LNCAP (cell line): ENCODE results near the gene MYH14.

Source experiments
- TF ChIP-seq, protein P1 (sequence below): fragments of 450-650 bp; IDR thresholded peaks from 2 replicates; pipeline ENCODE4 v1.5.1; 2017; ENCODE audit warnings: mild to moderate bottlenecking

The MYH14 gene

DNA sequence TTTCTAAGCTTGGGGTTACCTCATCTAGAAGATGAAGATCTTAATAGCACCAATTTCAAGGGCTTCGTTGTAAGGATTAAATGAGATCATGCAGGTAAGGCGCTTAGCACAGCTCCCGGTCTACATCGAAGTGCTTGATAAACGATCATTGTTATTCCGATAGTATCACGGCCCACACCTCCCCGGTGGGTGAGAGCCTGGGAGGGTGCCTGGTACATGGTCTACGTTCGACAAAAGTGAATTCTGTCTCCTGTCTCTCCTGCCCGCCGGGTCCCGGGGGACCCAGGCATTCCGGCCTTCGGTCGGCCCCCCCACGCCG lies 501 bp upstream of the MYH14 start:
- TF ChIP-seq, protein P1, sequence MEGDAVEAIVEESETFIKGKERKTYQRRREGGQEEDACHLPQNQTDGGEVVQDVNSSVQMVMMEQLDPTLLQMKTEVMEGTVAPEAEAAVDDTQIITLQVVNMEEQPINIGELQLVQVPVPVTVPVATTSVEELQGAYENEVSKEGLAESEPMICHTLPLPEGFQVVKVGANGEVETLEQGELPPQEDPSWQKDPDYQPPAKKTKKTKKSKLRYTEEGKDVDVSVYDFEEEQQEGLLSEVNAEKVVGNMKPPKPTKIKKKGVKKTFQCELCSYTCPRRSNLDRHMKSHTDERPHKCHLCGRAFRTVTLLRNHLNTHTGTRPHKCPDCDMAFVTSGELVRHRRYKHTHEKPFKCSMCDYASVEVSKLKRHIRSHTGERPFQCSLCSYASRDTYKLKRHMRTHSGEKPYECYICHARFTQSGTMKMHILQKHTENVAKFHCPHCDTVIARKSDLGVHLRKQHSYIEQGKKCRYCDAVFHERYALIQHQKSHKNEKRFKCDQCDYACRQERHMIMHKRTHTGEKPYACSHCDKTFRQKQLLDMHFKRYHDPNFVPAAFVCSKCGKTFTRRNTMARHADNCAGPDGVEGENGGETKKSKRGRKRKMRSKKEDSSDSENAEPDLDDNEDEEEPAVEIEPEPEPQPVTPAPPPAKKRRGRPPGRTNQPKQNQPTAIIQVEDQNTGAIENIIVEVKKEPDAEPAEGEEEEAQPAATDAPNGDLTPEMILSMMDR, result no peak

DNA sequence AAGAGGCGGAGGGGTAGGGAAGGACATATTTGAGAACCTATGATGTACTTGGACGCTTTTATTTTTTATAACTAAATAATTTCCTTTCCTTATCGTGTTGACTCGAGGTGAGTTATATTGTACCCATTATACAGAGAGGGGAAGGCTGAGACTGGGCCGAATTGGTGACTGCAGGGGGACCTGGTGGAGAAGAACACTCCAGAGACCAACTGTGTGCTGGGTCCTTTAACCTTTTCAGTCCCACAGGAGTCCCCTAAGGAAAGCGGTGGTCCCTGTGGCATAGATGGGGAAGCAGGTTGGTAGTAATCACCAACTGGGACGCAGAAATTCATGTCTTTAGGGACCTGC lies 633 bp downstream of the MYH14 start:
- TF ChIP-seq, protein P1, result no peak

DNA sequence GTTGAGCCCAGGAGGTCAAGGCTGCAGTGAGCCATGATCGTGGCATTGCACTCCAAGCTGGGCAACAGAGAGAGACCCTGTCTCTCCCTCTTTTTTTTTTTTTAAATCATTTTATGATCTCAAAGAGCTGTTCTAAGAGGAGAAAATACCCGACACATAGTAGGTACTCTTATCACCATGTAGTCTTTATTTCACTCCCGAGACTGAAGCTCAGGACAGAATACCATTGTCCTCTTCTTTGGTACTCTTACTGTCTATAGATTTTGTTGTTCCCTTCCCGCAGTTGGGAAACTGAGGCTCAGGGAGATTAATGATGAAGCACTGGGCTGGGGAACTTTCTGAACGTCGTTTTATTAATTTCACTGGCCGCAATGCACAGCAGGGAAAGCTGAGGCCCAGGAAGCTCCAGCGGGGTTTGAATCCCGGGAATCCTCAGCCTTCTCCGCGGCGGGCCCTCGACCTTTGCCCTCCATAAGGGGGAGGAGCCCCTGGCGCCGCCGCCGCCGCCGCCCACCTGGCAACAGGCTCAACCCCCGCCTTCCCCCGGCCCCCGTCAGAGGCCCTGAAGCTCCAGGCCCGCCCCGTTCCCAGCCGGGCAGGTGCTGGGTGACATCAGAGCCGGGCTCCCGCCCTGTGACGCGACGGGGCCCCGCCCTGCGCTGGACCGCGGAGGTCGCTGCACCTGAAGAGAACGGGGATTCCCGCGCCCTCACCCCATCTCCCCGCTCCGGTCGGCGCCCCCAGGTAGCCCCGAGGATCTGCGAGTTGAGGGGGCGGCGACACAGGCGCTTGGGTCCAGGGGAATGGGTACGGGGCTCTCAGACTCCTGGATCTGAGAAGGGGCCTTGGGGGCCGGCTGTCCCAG lies 1.6 kb downstream of the MYH14 start:
- TF ChIP-seq, protein P1, result no peak

DNA sequence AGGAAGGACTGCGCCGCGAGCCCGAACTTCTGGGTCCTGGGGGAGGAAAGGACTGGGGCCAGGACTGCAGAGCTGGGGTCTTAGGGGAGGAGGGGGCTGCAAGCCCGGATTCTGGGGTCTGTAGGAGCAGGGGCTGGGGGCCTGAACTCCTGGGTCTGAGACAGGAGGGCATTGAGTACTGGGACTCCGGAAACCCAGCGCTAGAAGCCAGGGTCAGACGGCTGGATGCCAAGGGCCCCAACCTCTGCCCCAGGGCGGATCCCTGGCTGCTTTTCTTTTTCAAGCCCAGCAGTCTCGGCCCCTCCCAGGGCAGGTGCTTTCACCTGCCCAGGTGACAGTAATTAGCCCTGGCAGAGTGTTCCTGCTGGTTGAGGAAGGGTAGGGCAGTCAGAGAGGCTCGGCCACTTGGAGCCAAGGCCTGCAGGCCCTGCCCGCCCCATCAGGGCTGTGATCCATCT lies 2.3 kb downstream of the MYH14 start:
- TF ChIP-seq, protein P1, result no peak

DNA sequence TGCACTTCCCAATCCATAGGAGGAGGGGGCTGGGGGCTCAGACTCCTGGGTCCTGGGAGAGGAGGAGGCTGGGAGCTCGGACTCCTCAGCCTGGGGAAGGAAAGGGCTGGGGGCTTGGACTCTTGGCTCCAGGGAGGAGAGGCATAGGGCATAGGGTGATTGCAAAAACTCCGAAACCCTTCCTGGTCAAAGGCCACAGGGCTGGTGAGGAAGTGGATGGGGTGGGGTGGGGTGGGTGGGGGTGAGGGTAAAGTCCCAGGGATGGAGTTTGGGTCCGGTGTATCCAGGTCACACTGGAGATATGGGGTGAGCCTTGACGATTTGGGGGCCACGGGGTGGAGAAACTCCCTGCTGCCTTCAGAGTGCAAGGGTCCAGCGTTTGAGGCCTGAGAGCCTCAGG lies 2.8 kb downstream of the MYH14 start:
- TF ChIP-seq, protein P1, result no peak

DNA sequence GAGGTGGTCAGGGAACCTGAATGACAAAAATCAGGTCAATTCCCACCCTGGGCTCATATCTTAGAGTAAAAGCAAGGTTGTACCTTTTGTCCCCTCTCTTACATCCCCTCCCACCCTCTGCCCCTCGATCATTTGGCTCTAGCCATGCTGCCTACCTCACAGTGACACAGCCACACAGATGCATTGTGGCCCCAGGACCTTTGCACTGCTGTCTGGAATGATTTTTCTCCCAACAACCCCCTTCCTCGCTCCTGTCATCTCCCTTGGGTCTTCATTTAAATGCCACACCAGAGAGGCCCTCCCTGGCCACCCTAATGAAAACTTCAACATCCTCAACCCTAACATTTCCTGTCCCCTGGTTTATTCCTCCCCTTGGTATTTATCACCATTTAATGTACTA lies 4.3 kb downstream of the MYH14 start:
- TF ChIP-seq, protein P1, result no peak

DNA sequence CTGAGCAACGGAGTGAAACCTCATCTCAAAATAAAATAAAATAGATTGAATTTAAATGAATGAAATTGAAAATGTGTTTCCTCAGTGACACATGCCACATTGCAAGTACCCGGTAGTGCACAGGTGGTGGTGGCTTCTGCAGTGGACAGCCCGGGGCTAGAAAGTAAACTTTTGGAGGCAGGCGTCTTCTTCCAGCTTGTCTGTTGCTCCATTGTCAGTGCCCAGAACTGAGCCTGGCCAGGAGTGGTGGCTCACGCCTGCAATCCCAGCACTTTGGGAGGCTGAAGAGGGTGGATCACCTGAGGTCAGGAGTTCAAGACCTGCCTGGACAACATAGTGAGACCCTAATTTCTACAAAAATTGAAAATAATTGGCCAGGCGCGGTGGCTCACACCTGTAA lies 5.7 kb downstream of the MYH14 start:
- TF ChIP-seq, protein P1, result no peak

DNA sequence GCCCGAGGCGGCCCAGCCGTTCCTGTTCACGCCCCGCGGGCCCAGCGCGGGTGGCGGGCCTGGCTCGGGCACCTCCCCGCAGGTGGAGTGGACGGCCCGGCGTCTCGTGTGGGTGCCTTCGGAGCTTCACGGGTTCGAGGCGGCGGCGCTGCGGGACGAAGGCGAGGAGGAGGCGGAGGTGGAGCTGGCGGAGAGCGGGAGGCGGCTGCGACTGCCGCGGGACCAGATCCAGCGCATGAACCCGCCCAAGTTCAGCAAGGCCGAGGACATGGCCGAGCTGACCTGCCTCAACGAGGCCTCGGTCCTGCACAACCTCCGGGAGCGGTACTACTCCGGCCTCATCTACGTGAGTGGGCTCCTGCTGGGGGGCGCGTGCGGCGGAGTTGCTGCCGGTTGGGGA lies 7.0 kb downstream of the MYH14 start:
- TF ChIP-seq, protein P1, result no peak
